Neural cell (in vitro differentiated cells): ENCODE measurements around the gene ATP11A. TPM values are rescaled to one million over a fixed set of nuclear protein-coding genes. Genes with fewer than 3 reads are reported as not detected.

Source experiments
- H2AFZ ChIP-seq: fragments of 200-600, 300-800 bp; sonication (generic), shearing (Covaris generic); 2 replicates; pipeline ENCODE4 v1.6.0; 2014; ENCODE audit warnings: low read depth, mild to moderate bottlenecking, antibody characterized with exemption, low read length, moderate library complexity
- H3F3A ChIP-seq: fragments of 200-600 bp; shearing (Covaris generic); 2 replicates; pipeline ENCODE4 v1.6.1; 2016; ENCODE audit warnings: mild to moderate bottlenecking, moderate library complexity, mixed read lengths, antibody characterized with exemption, low read length; ENCODE audit not compliant: insufficient read depth, poor library complexity, severe bottlenecking
- H3K27ac ChIP-seq: fragments of 200-600, 300-800 bp; sonication (generic), shearing (Covaris generic); 2 replicates; pipeline ENCODE4 v1.5.1; 2014; ENCODE audit warnings: mild to moderate bottlenecking, low read length, moderate library complexity
- H3K27me3 ChIP-seq: fragments of 300-800, 200-600 bp; sonication (generic), shearing (Covaris generic); 2 replicates; pipeline ENCODE4 v1.6.0; 2014; ENCODE audit warnings: mild to moderate bottlenecking, low read depth, low read length, moderate library complexity; ENCODE audit not compliant: insufficient read depth
- H3K36me3 ChIP-seq: fragments of 300-800, 200-600 bp; sonication (generic), shearing (Covaris generic); 2 replicates; pipeline ENCODE4 v1.5.1; 2014; ENCODE audit warnings: mild to moderate bottlenecking, antibody characterized with exemption, low read length, moderate library complexity; ENCODE audit not compliant: insufficient read depth
- H3K4me2 ChIP-seq: fragments of 300-800, 200-600 bp; sonication (generic), shearing (Covaris generic); 2 replicates; pipeline ENCODE4 v1.6.0; 2014; ENCODE audit warnings: mild to moderate bottlenecking, low read length
- H3K4me3 ChIP-seq: fragments of 300-800, 200-600 bp; sonication (generic), shearing (Covaris generic); 2 replicates; pipeline ENCODE4 v1.5.1; 2014; ENCODE audit warnings: mild to moderate bottlenecking, low read length, moderate library complexity
- H3K79me2 ChIP-seq: fragments of 200-600 bp; shearing (Covaris generic); replicated peaks from 2 replicates; pipeline ENCODE4 v1.6.0; 2014; ENCODE audit warnings: mild to moderate bottlenecking, low read length, moderate library complexity; ENCODE audit not compliant: insufficient read depth
- H3K9ac ChIP-seq: fragments of 300-800, 200-600 bp; sonication (generic), shearing (Covaris generic); 2 replicates; pipeline ENCODE4 v1.6.1; 2016; ENCODE audit warnings: mild to moderate bottlenecking, low read length, mixed read lengths
- H3K9me2 ChIP-seq: fragments of 200-600 bp; shearing (Covaris generic); 2 replicates; pipeline ENCODE4 v1.6.1; 2016; ENCODE audit warnings: mild to moderate bottlenecking, low read length, mixed read lengths; ENCODE audit not compliant: insufficient read depth
- H3K9me3 ChIP-seq: fragments of 200-600, 300-800 bp; sonication (generic), shearing (Covaris generic); 2 replicates; pipeline ENCODE4 v1.6.1; 2016; ENCODE audit warnings: mild to moderate bottlenecking, mixed run types, low read length, moderate library complexity, mixed read lengths
- H4K20me1 ChIP-seq: fragments of 200-600 bp; shearing (Covaris generic); 2 replicates; pipeline ENCODE4 v1.6.1; 2016; ENCODE audit warnings: mild to moderate bottlenecking, mixed run types; ENCODE audit not compliant: insufficient read depth
- EP300 ChIP-seq: fragments of 450-650 bp; conservative IDR thresholded peaks from 2 replicates; pipeline ENCODE4 v1.6.1; 2014; ENCODE audit warnings: antibody characterized with exemption, mild to moderate bottlenecking, moderate library complexity; ENCODE audit not compliant: poor library complexity, severe bottlenecking
- EZH2 ChIP-seq: fragments of 200-600, 300-800 bp; shearing (Covaris generic), sonication (generic); IDR thresholded peaks from 2 replicates; pipeline ENCODE4 v1.6.1; 2014; ENCODE audit warnings: antibody characterized with exemption, low read length, borderline replicate concordance, mild to moderate bottlenecking; ENCODE audit not compliant: insufficient read depth, poor library complexity, severe bottlenecking
- MXI1 ChIP-seq: fragments of 450-650 bp; conservative IDR thresholded peaks from 2 replicates; pipeline ENCODE4 v1.6.1; 2014; ENCODE audit warnings: antibody characterized with exemption, mild to moderate bottlenecking; ENCODE audit not compliant: poor library complexity, severe bottlenecking
- POLR2AphosphoS5 ChIP-seq: IDR thresholded peaks from 2 replicates; pipeline ENCODE4 v1.6.1; 2012
- RAD21 ChIP-seq: fragments of 450-650 bp; conservative IDR thresholded peaks from 2 replicates; pipeline ENCODE4 v1.6.1; 2014; ENCODE audit warnings: antibody characterized with exemption, mild to moderate bottlenecking, moderate library complexity
- SMC3 ChIP-seq: fragments of 450-650 bp; conservative IDR thresholded peaks from 2 replicates; pipeline ENCODE4 v1.6.1; 2014; ENCODE audit warnings: antibody characterized with exemption, mild to moderate bottlenecking, moderate library complexity; ENCODE audit not compliant: poor library complexity
- TAF1 ChIP-seq: IDR thresholded peaks from 2 replicates; pipeline ENCODE4 v1.6.1; 2012; ENCODE audit warnings: low read depth
- polyA plus RNA-seq: library from polyadenylated mRNA; depleted of rRNA; stranded (reverse); fragments of >200 nt; gene quantifications from 2 replicates; pipeline ENCODE4 v1.2.3, GENCODE V29; 2014
- TF ChIP-seq, protein P1 (sequence below): fragments of 450-650 bp; IDR thresholded peaks from 2 replicates; pipeline ENCODE4 v1.5.1; 2014; ENCODE audit warnings: antibody characterized with exemption, mild to moderate bottlenecking, moderate library complexity; ENCODE audit not compliant: poor library complexity, severe bottlenecking
- TF ChIP-seq, protein P2 (sequence below): IDR thresholded peaks from 2 replicates; pipeline ENCODE4 v1.6.1; 2012; ENCODE audit warnings: borderline replicate concordance

ATP11A gene
- polyA plus RNA-seq, 1 donor from 2014 or later: 3.0 TPM

DNA sequence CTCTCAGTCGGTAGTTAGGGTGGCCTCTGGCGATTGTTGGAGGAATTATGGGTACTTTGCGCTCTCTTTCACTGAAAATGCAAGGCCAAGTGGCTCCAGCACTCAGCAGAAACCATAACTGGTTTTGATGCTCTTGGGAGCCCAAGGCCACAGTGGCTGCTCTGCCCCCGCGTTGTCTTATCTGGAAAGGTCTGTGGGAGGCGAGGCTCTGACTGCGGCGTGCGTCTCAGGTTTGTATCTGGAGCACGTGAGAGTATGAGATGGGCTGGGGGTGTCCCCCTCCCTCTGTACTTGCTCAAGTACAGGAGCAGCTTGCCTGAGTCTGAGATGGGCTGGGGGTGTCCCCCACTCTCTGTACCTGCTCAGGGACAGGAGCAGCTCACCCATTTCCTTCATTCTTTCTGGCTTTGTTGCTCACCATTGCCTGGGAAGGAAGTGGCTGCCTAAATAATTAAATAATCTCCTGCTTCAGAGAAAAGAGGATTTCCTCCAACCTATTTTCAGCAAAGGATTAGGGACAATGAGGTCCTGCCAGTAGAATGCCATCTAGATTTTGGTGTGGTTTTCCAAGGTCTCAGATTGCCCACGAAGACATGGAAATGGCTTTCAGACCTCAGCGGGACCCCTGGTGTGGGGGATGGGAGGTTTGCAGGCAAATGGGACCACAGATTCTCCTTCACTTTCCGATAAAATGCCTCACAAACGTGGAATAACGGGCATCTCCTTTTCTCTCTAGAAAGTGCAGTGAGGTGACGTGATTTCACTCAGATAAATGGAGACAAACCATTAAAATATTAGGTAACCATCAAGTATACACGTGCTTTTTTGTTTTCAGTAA lies 14.7 kb downstream of the ATP11A start:
- Histone ChIP-seq H3K4me2 (no peak overlapping the region), H3K4me3 (no peak overlapping the region), H3K9me3 (no peaks in the 10 kb centered on the region), H3F3A (no peaks in the 10 kb centered on the region), H2AFZ (no peak overlapping the region), H3K36me3 (no peaks in the 10 kb centered on the region), H3K9me2 (no peaks in the 10 kb centered on the region), H4K20me1 (no peaks in the 10 kb centered on the region), H3K27me3 (no peaks in the 10 kb centered on the region), H3K9ac (no peak overlapping the region), H3K79me2 (peaks cover 3% of the 10 kb centered on the region), H3K27ac (no peak overlapping the region)
- no peak for TF ChIP-seq MXI1
- no peak for TF ChIP-seq EZH2
- TF ChIP-seq SMC3: no peak
- TF ChIP-seq RAD21: no peak
- no peak for TF ChIP-seq EP300
- no peak for TF ChIP-seq TAF1
- TF ChIP-seq, protein P1, sequence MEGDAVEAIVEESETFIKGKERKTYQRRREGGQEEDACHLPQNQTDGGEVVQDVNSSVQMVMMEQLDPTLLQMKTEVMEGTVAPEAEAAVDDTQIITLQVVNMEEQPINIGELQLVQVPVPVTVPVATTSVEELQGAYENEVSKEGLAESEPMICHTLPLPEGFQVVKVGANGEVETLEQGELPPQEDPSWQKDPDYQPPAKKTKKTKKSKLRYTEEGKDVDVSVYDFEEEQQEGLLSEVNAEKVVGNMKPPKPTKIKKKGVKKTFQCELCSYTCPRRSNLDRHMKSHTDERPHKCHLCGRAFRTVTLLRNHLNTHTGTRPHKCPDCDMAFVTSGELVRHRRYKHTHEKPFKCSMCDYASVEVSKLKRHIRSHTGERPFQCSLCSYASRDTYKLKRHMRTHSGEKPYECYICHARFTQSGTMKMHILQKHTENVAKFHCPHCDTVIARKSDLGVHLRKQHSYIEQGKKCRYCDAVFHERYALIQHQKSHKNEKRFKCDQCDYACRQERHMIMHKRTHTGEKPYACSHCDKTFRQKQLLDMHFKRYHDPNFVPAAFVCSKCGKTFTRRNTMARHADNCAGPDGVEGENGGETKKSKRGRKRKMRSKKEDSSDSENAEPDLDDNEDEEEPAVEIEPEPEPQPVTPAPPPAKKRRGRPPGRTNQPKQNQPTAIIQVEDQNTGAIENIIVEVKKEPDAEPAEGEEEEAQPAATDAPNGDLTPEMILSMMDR: no peak
- peak; percentile 9 for TF ChIP-seq POLR2AphosphoS5

DNA sequence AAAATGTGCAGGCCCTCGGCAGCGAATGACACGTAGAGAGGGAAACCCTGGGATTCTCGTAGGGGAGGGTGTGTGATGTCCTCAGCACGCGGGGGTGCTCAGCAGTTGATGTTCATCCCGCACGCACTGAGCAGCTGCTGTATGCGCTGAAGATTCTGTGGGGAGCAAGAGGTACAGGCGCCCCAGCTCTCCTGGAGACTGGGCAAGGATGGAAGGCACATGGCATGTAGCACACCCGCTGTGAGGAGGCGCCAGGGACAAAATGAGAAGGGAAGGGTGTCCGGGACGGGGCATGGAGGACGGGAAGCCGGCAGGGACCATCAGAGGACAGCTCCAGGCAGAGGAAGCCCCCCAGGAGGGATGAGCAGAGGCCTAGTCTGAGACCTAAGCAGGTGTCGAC lies 15.4 kb downstream of the ATP11A start:
- H3F3A ChIP-seq: no peaks in the 10 kb centered on the region
- H3K4me2 ChIP-seq: no peak overlapping the region
- H3K9me2 ChIP-seq: no peaks in the 10 kb centered on the region
- no peak overlapping the region for H3K27ac ChIP-seq
- H3K27me3 ChIP-seq: no peaks in the 10 kb centered on the region
- no peaks in the 10 kb centered on the region for H3K36me3 ChIP-seq
- H3K9me3 ChIP-seq: no peaks in the 10 kb centered on the region
- H3K79me2 ChIP-seq: peaks cover 3% of the 10 kb centered on the region
- no peak overlapping the region for H3K9ac ChIP-seq
- H4K20me1 ChIP-seq: no peaks in the 10 kb centered on the region
- TF ChIP-seq MXI1 (no peak), EP300 (no peak), EZH2 (no peak), POLR2AphosphoS5 (no peak), RAD21 (no peak), SMC3 (no peak)
- TF ChIP-seq, protein P2, sequence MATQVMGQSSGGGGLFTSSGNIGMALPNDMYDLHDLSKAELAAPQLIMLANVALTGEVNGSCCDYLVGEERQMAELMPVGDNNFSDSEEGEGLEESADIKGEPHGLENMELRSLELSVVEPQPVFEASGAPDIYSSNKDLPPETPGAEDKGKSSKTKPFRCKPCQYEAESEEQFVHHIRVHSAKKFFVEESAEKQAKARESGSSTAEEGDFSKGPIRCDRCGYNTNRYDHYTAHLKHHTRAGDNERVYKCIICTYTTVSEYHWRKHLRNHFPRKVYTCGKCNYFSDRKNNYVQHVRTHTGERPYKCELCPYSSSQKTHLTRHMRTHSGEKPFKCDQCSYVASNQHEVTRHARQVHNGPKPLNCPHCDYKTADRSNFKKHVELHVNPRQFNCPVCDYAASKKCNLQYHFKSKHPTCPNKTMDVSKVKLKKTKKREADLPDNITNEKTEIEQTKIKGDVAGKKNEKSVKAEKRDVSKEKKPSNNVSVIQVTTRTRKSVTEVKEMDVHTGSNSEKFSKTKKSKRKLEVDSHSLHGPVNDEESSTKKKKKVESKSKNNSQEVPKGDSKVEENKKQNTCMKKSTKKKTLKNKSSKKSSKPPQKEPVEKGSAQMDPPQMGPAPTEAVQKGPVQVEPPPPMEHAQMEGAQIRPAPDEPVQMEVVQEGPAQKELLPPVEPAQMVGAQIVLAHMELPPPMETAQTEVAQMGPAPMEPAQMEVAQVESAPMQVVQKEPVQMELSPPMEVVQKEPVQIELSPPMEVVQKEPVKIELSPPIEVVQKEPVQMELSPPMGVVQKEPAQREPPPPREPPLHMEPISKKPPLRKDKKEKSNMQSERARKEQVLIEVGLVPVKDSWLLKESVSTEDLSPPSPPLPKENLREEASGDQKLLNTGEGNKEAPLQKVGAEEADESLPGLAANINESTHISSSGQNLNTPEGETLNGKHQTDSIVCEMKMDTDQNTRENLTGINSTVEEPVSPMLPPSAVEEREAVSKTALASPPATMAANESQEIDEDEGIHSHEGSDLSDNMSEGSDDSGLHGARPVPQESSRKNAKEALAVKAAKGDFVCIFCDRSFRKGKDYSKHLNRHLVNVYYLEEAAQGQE: no peak
- TF ChIP-seq, protein P1: no peak
- H3K4me3 ChIP-seq: no peak overlapping the region
- no peak overlapping the region for H2AFZ ChIP-seq
